Esophagus squamous epithelium (tissue), 4 donors: ENCODE results near the gene KIF1C.
"Not testable (repeated sequence)": the region's sequence is repeated elsewhere in the genome, so short reads cannot be mapped to it uniquely, and the experiment has no call there.

ENCODE experiments used
- POLR2A ChIP-seq, 4 donors: fragments of 450-650 bp; IDR thresholded peaks; one replicate each; pipeline ENCODE4 v1.6.1; 2017; ENCODE audit warnings: antibody characterized with exemption in 4 of 4, mild to moderate bottlenecking in 4 of 4, moderate library complexity in 3 of 4
- TF ChIP-seq, protein P1 (sequence below), 6 experiments: fragments of 450-650 bp in 4 of 6; fragments of 200-600 bp in 2 of 6; sonication (generic) in 2 of 6; IDR thresholded peaks; one replicate each; pipeline ENCODE4 v1.5.1; 2016 to 2019; ENCODE audit warnings: antibody characterized with exemption in 6 of 6, mild to moderate bottlenecking in 4 of 6, moderate library complexity in 4 of 6

DNA sequence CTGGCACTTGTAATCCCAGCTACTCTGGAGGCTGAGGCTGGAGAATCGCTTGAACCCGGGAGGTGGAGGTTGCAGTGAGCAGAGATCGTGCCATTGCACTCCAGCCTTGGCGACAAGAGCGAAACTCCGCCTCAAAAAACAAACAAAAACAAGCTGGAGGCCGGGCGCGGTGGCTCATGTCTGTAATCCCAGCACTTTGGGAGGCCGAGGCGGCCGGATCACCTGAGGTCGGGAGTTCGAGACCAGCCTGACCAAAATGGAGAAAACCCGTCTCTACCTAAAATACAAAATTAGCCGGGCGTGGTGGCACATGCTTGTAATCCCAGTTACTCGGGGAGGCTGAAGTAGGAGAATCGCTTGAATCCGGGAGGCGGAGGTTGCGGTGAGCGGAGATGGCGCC lies 79.5 kb downstream of the KIF1C start:
- TF ChIP-seq, protein P1, sequence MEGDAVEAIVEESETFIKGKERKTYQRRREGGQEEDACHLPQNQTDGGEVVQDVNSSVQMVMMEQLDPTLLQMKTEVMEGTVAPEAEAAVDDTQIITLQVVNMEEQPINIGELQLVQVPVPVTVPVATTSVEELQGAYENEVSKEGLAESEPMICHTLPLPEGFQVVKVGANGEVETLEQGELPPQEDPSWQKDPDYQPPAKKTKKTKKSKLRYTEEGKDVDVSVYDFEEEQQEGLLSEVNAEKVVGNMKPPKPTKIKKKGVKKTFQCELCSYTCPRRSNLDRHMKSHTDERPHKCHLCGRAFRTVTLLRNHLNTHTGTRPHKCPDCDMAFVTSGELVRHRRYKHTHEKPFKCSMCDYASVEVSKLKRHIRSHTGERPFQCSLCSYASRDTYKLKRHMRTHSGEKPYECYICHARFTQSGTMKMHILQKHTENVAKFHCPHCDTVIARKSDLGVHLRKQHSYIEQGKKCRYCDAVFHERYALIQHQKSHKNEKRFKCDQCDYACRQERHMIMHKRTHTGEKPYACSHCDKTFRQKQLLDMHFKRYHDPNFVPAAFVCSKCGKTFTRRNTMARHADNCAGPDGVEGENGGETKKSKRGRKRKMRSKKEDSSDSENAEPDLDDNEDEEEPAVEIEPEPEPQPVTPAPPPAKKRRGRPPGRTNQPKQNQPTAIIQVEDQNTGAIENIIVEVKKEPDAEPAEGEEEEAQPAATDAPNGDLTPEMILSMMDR (IDR thresholded peaks at IDR 0.05) = not testable (repeated sequence)
- not testable (repeated sequence) for TF ChIP-seq POLR2A (IDR thresholded peaks at IDR 0.05)
